GM18517 (cell line): ENCODE data around the gene EPS8L2.
"Not testable (repeated sequence)": the region's sequence is repeated elsewhere in the genome, so short reads cannot be mapped to it uniquely, and the experiment has no call there.

Experiments
- ATAC-seq: cut with Tn5 transposase; IDR thresholded peaks from one replicate; pipeline ENCODE4 v1.9.1; 2021; ENCODE audit warnings: mild to moderate bottlenecking, moderate library complexity; ENCODE audit not compliant: unreplicated experiment

Gene EPS8L2

GRCh38 chr11:689625-690024 is 16.4 kb upstream of the EPS8L2 start:
- ATAC-seq, result no peak

- not testable (repeated sequence) for ATAC-seq
These were observed 15.8 kb upstream of the EPS8L2 start for GRCh38 chr11:690244-690643.

DNA sequence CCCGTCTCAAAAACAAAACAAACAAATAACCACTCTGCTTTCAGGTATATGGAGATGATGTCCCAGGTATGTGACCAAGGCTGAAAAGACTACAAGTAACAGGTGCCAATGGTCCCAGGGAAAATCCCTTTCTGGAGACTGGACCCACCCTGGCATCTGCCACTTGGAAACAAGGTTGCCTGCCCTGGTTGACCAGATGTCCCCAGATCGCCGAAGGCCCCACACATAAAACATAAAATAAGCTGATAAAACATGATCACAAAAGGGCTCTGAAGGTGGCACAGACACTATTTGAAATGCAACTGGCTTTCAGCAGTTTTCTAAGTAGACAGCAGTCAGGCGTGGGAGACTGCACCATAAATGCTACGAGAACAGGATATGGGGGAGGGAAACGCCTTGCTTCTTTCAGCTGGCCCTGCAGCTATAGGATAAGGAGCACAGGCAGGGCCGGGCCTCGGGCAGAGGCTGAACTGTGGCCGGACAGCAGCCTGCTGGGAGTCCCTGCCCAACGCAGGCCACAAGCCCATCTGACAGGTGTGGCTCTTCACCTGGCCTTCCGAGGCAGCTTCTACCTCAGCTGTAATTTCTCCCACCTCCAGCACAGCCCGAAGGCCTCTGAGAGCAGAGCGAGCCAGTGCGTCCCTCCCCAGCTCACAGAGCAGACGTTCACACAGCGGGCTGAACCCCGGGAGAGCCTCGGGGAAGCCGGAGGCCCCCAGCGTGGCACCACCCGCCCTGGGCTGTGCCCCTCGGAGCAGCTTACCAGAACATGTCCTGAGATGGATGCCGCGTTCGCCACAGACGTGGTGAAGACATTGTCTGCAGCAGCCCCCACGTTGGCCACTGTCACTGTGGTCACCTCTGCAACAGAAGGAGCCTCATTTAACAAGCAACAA is 15.0 kb upstream of the EPS8L2 start:
- ATAC-seq, result no peak

- ATAC-seq, result no peak
These were observed 14.1 kb upstream of the EPS8L2 start for GRCh38 chr11:691710-692590.

- ATAC-seq, result no peak
These were observed 13.1 kb upstream of the EPS8L2 start for GRCh38 chr11:692824-693414.

DNA sequence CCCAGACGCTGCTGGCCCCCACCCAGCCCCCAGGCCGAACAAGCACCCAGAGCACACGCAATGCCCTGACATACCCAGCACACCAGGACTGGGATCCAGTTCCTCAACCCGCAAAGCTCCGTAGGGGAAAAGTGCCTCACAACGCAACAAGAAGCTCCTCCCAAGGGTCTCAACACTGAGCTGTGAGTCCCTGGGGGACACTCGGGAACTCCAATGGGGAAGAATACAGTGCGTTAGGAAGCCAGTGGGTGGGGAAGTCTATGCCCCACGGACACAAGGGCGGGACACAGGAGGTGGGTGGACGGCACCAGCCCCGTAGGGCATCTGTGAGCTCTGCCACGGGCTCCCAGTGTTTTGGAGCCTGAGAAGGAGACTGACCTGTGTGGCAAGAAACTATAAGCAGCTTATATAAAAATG is 12.6 kb upstream of the EPS8L2 start:
- ATAC-seq, result no peak

DNA sequence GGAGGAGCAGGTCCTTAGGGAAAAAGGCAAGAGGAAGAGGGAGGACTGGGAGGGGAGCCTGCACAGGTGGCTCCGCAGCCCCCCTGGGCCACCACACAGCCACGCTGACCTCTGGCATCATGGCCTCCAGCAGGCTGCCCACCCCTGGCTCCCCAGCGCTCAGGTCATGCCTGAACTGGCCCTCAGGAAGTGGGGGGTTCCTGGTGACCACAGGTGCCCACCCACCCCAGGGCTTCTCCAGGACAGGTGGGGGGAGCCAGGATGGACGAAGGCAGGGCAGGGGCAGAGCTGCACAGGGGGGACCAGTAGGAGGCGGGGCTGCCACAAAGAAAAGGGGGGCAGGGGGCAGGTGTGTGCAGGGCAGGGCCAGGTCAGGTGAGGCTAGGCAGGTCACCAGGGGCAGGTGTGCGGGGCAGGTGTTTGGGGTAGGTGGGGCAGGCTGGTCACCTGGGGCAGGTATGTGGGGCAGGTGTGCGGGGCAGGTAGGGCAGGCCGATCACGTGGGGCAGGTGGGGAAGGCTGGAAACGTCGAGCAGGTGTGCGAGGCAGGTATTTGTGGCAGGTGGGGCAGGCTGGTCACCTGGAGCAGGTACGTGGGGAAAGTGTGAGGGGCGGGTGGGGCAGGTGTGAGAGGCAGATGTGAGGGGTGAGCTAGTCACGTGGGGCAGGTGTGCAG is 12.0 kb upstream of the EPS8L2 start:
- no peak for ATAC-seq

- ATAC-seq, result peak; percentile 87
These were observed 11.3 kb upstream of the EPS8L2 start, which contains the start of gene DEAF1 for GRCh38 chr11:694563-695287. DEAF1 (minus strand) TSS chr11:695222; CDS start chr11:695047, 175 bp downstream.

DNA sequence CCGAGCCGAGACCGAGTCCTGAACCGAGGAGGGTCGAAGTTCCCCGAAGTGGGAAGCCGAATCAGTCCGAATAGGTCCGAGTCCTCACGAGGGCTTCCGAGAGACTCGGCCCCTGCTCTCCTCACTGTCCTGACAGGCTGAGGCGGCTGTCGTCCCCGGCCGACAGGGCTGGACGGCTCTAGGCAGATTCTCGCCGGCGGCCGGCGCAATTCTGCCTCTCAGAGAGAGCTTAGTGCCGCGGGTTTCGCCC is 10.8 kb upstream of the EPS8L2 start:
- no peak for ATAC-seq

- peak; percentile 72 for ATAC-seq
These were observed 10.3 kb upstream of the EPS8L2 start, which contains the start of gene TMEM80 for GRCh38 chr11:695538-696248. TMEM80 (plus strand) TSS chr11:695816; CDS start chr11:695828, 12 bp downstream.

GRCh38 chr11:696955-697491 is 9.0 kb upstream of the EPS8L2 start:
- no peak for ATAC-seq

DNA sequence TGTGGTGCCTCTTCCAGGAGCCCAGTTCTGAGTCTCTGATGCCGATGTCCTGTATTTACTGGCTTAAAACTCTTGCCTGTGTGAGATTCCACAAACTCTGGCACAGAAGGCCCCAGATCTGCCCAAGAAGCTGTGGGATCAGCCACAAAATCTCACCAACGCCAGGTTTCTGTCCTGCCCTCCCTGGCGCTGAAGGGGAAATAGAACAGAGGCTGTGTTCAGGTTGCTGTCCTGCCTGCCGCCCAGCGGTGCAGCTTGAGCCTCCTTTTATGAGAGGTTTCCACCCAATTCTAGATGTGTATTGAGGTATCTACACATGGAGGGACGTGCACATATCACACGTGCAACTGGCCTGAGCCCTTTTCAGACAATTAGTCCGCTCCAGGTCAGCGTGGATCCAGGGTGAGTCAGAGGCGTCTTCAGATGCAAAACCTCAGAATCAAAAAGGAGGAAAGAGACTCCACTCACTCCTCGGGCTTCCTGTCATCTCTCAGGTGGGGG is 8.2 kb upstream of the EPS8L2 start:
- ATAC-seq, result no peak

- no peak for ATAC-seq
These were observed 7.4 kb upstream of the EPS8L2 start for GRCh38 chr11:698493-699115.

DNA sequence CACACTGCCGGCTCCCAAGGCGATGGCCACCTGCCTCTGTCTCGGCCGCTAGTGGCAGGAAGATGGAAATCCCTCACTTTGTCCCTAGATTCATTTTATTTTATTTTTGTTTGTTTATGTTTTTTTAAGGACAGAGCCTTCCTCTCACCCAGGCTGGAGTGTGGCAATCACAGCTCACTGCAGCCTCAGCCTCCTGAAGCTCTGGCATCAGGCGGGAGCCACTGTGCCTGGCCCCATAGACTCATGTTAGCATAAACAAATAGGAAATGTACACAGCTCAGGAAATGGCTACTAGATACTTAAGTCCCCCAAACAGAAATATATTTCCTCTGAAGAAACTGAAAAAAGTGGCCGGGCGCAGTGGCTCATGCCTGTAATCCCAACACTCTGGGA is 6.9 kb upstream of the EPS8L2 start:
- no peak for ATAC-seq

- ATAC-seq, result no peak
These were observed 6.3 kb upstream of the EPS8L2 start for GRCh38 chr11:699753-700152.

DNA sequence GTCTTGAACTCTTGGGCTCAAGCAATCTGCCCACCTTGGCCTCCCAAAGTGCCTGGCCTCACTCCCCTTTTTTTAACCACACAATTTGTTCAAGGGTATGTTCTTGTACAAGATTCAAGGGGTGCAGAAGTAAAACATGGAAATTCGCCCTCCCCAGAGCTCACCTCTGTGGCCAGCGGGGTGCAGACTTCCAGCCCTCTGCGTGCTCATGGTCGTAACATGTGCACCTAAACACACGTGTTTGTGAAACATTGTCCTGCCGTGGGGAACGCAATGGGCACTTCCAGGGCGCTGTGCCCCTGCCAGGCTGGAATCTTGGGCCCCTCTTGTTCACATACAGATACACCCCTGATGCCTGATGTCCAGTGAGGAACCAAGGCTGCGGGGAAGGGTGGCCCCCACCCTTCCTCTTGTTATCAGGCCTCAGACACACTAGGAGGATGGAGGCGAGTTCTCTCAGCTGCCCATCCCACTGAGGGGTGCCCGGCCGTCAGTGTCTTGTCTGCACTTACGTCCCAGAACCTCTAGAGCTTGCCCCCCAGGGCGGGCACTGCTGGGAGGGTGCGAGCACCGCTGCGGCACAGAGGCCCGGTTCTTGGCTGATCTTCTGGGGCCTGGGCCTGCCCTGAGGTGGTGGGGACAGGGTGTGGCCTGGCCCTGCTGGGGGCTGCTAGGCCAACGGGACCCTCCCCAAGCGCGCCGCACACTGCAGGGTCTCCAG is 4.1 kb upstream of the EPS8L2 start:
- no peak for ATAC-seq

GRCh38 chr11:702462-703461 is 3.3 kb upstream of the EPS8L2 start:
- no peak for ATAC-seq
